ENCODE data around the gene VWF.
"Not testable (repeated sequence)": the region's sequence is repeated elsewhere in the genome, so short reads cannot be mapped to it uniquely, and the experiment has no call there.

Gene VWF

DNA sequence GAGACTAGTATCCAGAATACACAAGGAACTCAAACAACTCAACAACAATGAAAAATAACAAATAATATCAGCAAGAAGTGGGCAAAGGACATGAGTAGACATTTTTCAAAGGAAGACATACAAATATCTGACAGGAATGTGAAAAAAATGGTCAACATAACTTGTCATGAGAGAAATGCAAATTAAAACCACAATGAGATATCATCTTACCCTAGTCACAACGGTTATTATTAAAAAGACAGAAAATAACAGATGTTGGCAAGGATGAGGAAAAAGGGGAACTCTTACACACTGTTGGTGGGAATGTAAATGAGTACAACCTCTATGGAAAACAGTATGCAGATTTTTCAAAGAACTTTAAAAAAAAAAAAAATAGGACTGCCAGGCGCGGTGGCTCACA lies 20.4 kb downstream of the VWF start:
- no peak for DNase-seq (ENCODE audit: low read depth)

DNA sequence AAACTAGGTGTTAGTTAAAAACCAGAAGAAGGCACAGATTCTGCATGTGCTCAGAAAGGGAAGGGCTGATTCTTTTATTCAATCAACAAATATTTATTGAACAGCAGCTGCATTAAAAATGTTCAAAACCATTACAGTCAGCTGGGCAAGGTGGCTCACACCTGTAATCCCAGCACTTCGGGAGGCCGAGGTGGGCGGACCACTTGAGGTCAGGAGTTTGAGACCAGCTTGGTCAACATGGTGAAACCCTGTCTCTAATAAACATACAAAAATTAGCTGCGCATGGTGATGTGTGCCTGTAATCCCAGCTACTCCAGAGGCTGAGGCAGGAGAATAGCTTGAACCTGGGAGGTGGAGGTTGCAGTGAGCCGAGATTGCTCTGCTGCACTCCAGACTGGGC lies 22.4 kb downstream of the VWF start:
- DNase-seq (ENCODE audit: low read depth): not testable (repeated sequence)

DNA sequence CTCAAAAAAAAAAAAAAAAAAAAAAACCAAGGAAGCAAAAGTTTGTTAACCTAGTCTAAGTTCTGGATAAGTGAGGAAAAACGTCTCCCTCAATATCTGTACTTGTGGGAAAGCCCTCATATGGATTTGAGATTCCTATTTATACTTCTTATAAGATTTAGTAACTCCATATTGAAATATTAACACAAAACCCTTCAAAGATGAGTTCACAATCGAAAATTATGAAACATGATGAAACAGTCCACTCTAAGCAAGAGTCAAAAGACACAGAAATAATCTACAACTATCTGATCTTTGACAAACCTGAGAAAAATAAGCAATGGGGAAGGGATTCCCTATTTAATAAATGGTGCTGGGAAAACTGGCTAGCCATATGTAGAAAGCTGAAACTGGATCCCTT lies 25.2 kb downstream of the VWF start:
- DNase-seq (ENCODE audit: low read depth): no peak

DNA sequence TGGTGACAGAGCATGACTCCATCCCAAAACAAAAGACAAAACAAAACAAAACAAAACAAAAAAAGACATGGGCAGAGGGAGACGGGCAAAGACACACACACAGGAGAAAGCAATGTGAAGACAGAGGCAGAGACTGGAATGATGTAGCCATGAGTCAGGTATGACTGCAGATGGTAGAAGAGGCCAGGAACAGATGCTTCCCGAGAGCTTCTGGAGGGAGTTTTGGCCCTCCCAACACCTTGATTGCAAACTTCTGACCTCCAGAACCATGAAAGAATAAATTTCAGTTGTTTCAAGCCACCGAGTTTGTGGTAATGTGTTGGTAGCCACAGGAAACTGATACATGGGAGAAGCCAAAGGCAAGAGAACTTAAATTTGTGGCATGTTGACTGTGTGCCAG lies 27.1 kb downstream of the VWF start:
- DNase-seq (ENCODE audit: low read depth): no peak

DNA sequence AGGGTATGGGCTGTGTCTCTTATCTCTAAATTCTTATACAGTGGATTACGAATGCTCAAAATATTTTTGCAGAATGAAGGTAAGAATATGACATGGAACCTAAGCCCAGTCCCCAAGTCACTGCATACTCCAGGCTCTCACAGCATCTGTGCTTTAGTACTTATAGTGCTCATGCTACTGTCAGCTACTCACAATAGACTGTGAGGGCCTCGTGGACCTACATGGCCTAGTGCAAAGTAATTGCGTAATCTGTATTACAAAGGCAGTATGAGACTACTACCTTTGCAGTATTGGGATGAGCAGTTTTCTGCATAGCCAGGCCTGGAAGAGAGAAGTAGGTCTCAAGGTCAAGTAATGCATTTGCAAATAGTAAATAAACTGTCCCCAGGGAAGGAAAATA lies 27.9 kb downstream of the VWF start:
- no peak for DNase-seq (ENCODE audit: low read depth)

DNA sequence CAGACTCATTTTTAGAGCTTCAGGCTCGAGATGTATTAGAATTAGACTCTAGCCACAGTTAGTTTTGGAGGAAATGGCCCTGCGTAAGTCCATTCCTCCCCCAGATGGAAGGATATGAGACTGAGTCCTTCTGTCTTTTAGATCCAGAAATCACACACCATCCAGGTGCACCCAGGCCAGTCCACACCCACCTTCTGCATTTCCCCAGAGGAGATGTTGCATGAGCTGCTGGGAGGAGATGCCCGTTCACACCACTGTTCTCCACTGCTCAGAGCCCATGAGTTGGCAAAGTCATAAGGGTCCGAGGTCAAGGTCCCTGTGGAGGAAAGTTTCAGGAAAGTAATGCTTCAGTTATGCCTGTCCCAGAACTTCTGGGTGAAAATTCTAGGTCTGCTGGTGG lies 29.2 kb downstream of the VWF start:
- no peak for DNase-seq (ENCODE audit: low read depth)

DNA sequence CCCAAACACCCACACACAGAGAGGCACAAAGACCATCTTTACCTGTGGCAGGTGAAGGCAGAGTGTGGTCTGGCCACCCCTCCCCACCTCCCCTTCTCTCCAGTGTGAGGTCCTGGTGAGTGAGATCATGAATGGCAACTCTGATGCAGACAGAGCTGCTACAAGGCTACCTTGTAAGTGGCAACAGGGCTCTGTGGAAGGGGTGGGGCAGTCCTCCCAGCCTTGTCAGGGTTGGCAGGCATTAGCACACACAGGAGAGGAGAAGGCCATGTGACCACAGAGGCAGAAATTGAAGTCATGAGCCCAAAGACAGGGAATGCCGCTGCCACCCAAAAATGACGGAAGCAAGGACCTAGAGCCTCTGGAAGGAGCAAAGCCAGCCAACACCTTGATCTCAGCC lies 30.7 kb downstream of the VWF start:
- DNase-seq (ENCODE audit: low read depth): no peak

DNA sequence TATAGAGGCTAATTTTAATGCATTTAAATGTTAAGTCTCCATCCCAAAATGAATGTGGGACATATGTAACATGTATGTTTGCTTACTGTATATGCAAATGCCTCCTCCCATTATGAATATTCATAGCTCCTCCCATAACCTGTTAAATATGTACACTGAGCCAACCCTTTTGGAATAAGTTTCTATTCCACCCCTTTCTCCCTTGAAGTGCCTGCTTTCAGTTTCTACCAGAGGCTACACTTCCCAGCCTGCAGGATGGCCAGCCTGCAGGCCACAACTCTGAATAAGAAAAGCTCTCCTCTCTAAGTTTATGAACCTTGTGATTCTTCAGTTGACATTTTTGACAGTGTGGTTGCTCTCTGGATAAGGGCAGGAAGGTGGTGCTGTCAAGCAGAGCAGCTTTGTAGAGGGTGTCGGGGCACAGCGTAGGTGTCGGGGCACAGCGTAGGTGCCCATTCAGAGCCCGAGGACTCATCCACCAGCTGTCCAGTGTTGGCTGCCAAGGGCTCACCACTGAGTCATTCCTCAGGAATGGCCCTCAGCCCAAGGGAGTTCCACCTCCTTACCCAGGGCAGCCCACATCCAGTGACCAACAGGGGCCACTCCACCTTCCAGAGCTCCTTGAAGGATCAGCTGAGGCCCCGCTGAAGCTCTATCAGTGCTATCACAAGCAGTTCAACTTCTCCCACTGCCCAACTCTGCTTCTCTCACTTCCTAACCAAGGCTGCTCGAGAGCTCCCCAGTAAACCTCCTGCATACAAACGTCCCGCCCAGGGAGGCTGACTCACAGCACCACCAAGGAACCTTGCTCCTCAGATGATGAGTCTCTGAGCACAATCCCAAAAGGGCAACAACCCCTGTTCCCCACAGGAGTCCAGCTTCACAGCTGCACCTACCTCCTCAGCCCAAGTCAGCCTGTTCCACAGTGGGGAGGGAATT lies 31.4 kb downstream of the VWF start:
- peak; percentile 71 for DNase-seq (ENCODE audit: low read depth)

DNA sequence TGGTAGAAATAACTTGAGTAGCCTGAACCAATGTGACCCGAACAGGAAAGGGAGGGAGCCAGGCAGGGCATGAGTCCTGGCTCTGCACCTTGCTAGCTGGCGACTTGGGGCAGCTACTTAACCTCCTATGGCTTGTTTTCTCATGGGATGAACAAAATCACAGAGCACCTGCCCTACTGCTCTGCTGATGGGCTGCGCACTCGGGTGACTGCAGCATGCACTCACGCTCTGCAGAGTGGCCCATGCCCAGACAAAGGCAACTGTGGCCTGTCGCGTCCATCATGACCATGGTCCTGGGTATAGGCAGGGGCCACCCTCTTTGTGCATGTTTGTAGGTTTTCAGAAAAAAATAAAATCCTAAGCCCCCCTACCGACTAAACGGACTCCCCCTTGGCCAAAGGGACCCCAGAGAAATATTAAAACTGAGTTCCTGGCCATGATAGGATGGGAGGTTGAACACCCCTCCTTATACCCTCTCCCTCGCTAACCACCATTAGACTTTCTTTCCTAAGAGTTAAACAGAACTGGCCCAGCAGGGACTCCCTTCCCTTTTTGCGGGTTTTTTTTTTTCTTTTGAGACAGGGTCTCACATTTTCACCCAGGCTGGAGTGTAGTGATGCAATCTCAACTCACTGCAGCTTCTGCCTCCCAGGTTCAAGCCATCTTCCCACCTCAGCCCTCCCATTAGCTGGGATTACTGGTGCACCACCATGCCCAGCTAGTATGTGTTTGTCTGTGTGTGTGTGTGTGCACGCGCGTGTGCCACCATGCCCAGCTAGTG lies 32.5 kb downstream of the VWF start:
- DNase-seq (ENCODE audit: low read depth): no peak

DNA sequence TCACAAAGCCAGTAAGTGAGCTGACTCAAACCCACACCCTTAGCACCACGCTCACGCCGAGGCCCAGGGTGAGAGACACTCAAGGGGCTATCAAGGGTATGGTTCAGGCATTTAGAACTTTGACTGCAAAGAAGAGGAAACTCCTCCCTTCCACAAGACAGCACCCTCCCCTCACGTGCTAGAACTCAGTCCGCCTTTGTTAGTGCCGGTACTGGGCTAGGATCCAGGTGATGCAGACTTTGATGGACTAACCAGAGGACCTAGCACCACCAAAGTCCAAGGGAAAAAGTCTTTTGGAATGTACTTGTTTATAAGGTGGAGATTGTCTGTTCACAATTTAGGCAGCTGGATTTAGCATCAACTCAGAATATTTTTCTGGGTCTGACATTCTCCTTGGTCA lies 33.7 kb downstream of the VWF start:
- DNase-seq (ENCODE audit: low read depth): no peak

DNA sequence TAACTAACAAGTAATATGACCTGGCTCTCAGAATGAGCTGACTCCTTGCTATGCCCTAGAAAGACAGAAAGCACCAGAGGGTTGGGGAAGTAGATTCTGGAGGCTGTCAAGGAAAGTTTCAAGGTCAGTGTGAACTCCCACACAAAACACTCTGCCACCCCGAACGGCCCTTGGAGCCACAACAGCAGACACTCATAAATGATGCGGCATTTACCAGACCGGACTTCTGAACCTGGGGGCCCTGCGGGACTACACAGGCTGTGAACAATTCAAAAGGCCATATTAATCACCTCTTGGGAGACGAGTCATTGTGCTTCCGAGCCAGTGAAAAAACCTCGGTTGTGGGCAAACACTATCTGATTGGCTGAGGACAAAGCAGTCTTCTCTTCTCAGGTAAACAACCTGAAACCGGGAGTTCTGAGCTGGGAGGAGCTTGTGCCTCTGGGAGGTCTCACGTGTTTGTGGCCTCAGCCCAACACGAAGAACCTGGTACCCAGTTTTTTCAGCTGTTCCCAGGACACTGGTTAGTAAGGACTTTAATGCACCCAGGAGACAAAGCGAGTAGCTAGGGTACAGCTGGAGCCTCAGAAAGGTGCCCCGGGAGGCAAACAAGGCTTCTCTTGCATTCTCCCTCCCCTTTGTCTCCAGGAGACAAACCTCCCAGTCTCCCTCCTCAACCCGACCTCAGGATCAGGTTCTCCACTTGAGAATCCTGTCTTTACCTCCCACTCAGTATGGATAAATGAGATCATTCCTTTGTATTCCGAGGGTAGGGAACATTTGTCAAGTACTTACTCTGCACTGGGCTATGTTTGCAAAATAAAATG lies 35.3 kb downstream of the VWF start:
- no peak for DNase-seq (ENCODE audit: low read depth)

DNA sequence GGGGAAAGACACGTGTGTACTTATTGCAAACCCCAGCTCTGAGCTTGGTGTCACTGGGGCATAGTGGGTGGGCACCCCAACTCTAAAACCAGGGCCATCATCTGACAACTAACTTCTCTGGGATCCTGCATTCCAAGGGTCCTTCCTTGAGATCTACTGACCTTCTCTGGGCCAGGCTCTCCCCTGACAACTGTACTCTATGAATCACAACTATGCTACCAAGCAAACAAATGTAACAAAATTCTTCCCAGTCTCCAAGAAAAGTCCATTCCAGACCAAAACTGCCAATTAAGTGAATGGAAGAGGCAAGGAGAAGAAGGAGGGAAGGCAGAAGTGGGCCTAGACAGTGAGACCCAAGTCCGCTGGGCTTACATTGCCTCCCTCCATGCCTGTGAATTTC lies 38.2 kb downstream of the VWF start:
- DNase-seq (ENCODE audit: low read depth): no peak

DNA sequence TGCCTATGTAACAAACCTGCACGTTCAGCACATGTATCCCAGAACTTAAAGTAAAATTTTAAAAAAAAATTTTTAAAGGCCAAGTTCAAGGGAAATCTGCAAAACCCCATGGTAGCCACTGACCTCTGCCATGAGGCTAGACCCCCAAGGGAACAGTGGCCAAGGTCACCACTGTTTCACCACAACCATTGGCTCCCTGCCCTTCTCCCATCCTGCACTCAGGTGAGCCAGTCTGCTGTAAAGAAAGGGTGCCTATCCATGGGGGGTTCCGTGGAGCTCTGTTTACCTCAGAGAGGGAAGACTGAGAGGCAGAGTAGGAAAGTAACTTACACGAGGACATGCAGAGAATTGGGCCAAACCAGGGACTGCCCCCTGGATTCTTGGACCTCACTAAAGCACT lies 38.6 kb downstream of the VWF start:
- no peak for DNase-seq (ENCODE audit: low read depth)

DNA sequence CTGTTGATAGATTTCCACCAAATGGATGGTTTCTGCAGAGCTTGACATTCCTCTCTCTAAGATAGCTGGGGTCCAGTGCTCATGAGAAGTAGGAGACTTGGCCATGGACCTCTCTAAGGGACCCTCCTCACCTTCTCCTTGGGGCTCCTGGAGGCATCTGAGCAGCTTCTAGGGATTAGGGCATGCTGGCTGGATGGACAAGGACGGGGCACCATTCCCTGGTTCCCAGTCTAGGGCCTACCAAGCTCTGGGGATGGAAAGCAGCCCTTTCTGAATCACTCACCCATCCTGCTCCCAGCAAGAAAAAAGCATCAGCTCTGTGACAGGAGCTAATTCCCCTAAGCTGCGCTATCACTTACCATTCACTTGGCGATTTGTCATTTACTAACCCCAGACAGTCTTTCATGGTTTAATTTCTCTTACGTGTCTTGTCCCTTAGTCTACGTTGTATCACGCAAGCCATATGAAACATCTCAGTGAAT lies 39.5 kb downstream of the VWF start:
- DNase-seq (ENCODE audit: low read depth): no peak

DNA sequence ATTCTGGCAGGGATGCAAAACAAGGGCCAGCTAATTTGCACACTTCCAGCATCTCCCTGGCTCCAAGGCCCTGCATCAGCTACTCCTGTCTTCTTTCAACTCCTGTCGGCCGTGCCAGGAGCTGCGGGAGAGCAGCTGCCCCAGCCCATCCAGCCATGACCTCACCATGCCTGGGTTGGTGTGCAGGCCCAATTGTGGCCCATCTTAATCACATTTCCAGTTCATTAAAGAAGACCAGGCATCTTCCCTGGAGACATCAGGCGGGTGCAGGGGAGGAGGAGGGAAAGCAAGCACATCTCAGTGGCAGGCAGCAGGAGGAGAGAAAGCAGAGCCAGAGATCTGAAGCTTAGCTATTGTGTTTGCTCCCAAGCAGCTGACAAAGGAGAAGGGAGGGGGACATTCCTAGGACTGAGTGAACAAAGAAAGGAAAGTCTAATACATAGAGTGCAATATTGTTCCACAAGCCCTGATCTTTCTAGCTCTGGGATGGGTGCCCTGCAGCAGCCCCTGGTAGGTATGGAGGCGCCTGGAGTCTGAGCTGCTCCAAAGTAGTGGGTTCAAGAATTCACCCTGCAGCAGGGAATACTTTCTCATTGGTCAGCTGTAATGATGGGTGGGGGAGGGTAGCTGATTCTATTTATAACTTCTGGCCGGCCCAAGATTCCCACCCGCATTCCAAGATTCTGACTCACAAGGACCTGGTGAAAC lies 40.1 kb downstream of the VWF start:
- DNase-seq (ENCODE audit: low read depth): no peak

DNA sequence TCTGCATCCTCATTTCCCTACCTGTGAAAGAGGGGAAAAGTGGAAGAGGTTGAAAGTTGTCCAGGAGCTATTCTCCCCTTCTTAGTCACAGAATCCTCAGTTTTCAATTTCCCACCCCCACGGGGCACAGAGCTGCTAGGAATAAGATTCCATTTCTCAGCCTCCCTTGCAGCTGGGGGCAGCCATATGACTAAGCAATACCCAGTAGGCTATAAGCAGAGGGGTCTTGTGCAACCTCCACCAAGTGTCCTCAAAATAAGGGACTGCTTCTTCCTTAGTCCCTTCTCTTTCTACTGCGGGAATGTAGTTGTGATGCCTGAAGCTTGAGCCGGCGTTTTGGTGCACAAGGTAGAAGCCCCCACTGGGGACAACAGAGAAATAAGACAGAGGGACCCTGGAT lies 40.9 kb downstream of the VWF start:
- no peak for DNase-seq (ENCODE audit: low read depth)

DNA sequence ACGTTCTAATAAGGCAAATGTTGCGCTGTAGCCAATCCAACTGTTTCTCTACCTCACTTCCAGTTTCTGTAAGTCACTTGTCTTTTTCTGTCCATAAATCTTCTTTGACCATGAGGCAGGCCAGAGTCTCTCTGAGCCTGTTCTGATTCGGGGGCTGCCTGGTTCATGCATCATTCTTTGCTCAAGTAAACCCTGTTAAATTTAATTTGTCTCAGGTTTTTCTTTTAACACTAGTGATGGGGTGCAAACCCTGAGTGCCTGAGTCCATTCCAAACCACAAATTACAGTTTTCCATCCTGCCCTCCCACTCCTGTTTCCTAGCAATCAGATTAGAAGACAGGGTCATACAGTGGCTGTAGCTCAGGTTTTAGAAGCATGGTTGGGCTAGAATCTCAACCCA lies 41.9 kb downstream of the VWF start:
- DNase-seq (ENCODE audit: low read depth): no peak

DNA sequence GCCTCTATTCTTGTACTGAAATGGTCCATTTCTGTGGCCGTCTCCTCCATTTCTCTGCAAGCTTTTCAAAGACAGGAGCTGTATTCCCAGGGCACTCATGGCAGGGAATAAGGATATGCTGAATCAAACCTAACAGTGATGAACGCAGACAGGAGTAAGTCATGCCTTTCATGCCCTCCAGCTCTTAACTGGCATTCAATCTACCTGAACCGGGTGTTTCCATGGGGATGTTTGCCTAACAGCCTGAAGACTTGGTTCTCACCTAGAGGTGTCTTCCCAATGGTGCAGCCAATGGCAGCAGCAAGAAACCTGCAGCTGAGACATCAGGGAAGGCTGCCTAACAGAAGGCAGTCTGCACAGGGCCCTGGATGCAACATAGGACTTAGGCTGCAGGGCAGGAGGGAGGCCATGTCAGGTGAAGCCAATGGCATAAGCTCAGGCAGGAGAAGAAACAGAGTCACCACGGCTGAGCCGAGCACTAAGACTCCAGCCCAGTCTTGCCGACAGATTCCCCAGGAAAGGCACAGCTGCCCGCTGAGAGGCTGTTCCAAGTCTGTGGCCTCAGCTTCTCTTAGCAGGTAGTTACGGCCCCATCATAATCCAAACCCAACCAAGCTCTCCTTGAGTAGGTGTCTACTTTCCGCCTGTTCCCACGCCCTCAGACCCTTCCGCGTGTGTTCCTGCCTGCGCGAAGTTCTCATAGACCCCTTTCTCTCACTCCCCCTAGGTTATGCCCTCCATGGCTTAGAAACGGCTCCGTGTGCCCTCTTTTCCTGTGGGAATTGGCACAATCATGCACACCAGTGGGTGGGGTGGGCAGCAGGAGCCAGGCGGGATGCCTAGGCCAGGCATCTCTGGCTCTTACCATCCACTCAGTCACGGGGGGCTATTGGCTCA lies 44.1 kb downstream of the VWF start:
- no peak for DNase-seq (ENCODE audit: low read depth)

DNA sequence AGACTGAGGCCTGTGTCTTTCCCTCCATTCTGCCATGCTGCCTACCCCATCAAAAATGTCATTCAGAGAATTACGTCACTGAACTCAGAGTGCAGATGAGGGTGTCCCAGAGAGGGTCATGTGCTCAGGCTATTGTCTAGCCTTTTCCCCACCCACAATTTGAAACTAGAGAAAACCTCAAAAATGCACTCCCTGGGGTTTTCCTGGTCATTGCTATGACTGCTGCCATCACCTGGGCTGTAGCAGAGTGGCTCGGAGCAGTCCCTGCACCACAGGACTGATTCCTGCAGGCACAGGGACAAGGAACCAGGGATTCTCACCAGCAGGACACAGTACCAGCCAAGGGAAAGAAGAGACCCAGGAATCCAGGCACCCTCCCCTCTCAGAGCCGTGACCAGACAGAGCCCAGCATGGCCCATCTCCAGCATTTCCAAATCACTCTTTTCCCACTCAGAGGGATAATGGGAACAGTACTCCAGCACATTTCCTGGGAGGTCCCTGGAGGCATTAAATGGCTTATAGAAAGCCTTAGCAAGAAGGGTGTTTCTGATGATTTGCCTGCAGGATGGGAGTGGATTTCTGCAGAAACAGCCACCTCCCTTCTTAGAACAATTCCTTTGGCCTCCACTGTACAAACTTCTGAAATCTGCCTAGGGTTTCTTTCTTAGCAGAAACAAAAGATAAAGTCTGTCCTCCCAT lies 45.9 kb downstream of the VWF start:
- no peak for DNase-seq (ENCODE audit: low read depth)

DNA sequence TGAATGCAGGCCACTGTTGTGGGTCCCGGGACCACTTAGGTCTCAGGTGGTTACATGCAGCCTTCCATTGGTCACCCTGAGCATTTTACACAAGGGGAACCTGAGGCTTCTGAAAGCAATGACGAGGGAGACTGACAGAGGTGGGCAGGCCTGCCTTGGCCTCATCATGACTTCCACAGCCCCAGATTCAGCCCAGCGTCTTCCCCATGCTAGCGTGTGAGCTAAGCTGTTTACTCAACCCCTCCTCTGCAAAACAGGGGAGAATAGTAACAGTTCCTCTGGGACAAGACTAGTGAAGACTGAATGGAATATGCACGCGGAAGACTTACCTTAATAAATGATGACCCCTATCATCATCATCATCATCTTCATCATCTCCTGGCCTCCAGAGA lies 46.8 kb downstream of the VWF start:
- DNase-seq (ENCODE audit: low read depth): no peak
